Progenitor cell of endocrine pancreas (in vitro differentiated cells): Measurements from ENCODE around the gene NPY1R. TPM values are rescaled to one million over a fixed set of nuclear protein-coding genes. Genes with fewer than 3 reads are reported as not detected.
A peak's percentile ranks its signal among the peaks of the same experiment; 100 is the strongest.

Source experiments
- DNase-seq: peaks from one replicate; pipeline ENCODE4 v3.0.0; 2021; ENCODE audit warnings: low spot score; ENCODE audit not compliant: unreplicated experiment
- H3K27ac Mint-ChIP-seq: 2 replicates; pipeline ENCODE4 v1.8.0; 2021; ENCODE audit warnings: mild to moderate bottlenecking, moderate library complexity, mixed read lengths
- H3K27me3 Mint-ChIP-seq: 2 replicates; pipeline ENCODE4 v1.8.0; 2021; ENCODE audit warnings: mixed read lengths
- H3K36me3 Mint-ChIP-seq: 2 replicates; pipeline ENCODE4 v1.8.0; 2022; ENCODE audit warnings: mixed read lengths; ENCODE audit not compliant: insufficient read depth
- H3K4me1 Mint-ChIP-seq: 2 replicates; pipeline ENCODE4 v1.8.0; 2021; ENCODE audit warnings: low read depth, mixed read lengths
- H3K4me3 Mint-ChIP-seq: 2 replicates; pipeline ENCODE4 v1.8.0; 2021; ENCODE audit warnings: low read depth, mild to moderate bottlenecking, moderate library complexity, mixed read lengths
- H3K9me3 Mint-ChIP-seq: 2 replicates; pipeline ENCODE4 v1.8.0; 2021; ENCODE audit warnings: low read depth, mixed read lengths
- CTCF ChIP-seq: fragments of 200-600 bp; sonication (generic); IDR thresholded peaks from one replicate; pipeline ENCODE4 v1.5.0; 2021; ENCODE audit warnings: antibody characterized with exemption, mild to moderate bottlenecking; ENCODE audit not compliant: unreplicated experiment
- total RNA-seq: library from RNA; stranded (reverse); gene quantifications from 2 replicates; pipeline ENCODE4 v1.2.1, GENCODE V29; 2021

Gene NPY1R
- total RNA-seq, 1 donor from 2014 or later: 13.7 TPM

- no peak for TF ChIP-seq CTCF
- Mint-ChIP-seq H3K27me3 (peaks cover 31% of the 10 kb centered on the region), H3K36me3 (no peaks in the 10 kb centered on the region), H3K4me1 (peaks cover 5% of the 10 kb centered on the region), H3K27ac (no peak overlapping the region), H3K4me3 (no peak overlapping the region), H3K9me3 (no peaks in the 10 kb centered on the region)
- no peak for DNase-seq
These were observed 3.0 kb upstream of the NPY1R start for GRCh38 chr4:163335384-163335783.

GRCh38 chr4:163331629-163332376 lies 593 bp downstream of the NPY1R start:
- Mint-ChIP-seq H3K4me1 (peaks cover 5% of the 10 kb centered on the region), H3K27ac (peak overlapping the region; percentile 98), H3K9me3 (no peaks in the 10 kb centered on the region), H3K36me3 (no peaks in the 10 kb centered on the region), H3K4me3 (peak overlapping the region; percentile 95), H3K27me3 (peaks cover 18% of the 10 kb centered on the region)
- DNase-seq: peak; percentile 38
- peak; percentile 46 for TF ChIP-seq CTCF

GRCh38 chr4:163330916-163331628 lies 1.3 kb downstream of the NPY1R start:
- Mint-ChIP-seq H3K36me3 (no peaks in the 10 kb centered on the region), H3K4me3 (peak overlapping the region; percentile 95), H3K4me1 (peaks cover 5% of the 10 kb centered on the region), H3K27me3 (peaks cover 18% of the 10 kb centered on the region), H3K9me3 (no peaks in the 10 kb centered on the region), H3K27ac (no peak overlapping the region)
- no peak for TF ChIP-seq CTCF
- DNase-seq: no peak

- H3K4me3 Mint-ChIP-seq: no peak overlapping the region
- H3K4me1 Mint-ChIP-seq: no peaks in the 10 kb centered on the region
- peaks cover 2% of the 10 kb centered on the region for H3K36me3 Mint-ChIP-seq
- no peak for DNase-seq
- peaks cover 26% of the 10 kb centered on the region for H3K9me3 Mint-ChIP-seq
- H3K27ac Mint-ChIP-seq: no peak overlapping the region
- no peaks in the 10 kb centered on the region for H3K27me3 Mint-ChIP-seq
- no peak for TF ChIP-seq CTCF
These were observed 15.3 kb downstream of the NPY1R start for GRCh38 chr4:163317110-163317509.

- H3K4me1 Mint-ChIP-seq: no peaks in the 10 kb centered on the region
- DNase-seq: no peak
- no peak overlapping the region for H3K4me3 Mint-ChIP-seq
- H3K27me3 Mint-ChIP-seq: no peaks in the 10 kb centered on the region
- no peaks in the 10 kb centered on the region for H3K36me3 Mint-ChIP-seq
- H3K27ac Mint-ChIP-seq: no peak overlapping the region
- TF ChIP-seq CTCF: no peak
- H3K9me3 Mint-ChIP-seq: peaks cover 4% of the 10 kb centered on the region
These were observed 22.9 kb downstream of the NPY1R start for GRCh38 chr4:163309466-163309865.
